MM.1S (cell line): ENCODE results near the gene MON1B.

Source experiments
- EZH2 ChIP-seq: fragments of 300-600 bp; sonication (generic); optimal IDR thresholded peaks from 2 replicates; pipeline ENCODE3; 2017; ENCODE audit warnings: low read depth, mild to moderate bottlenecking, antibody characterized with exemption, low read length, mixed read lengths
- EZH2phosphoT487 ChIP-seq: fragments of 300-600 bp; sonication (generic); IDR thresholded peaks from 2 replicates; pipeline ENCODE4 v1.6.1; 2018; ENCODE audit warnings: antibody characterized with exemption, low read length
- TF ChIP-seq, protein P1 (sequence below): fragments of 300-600 bp; sonication (generic); IDR thresholded peaks from 2 replicates; pipeline ENCODE4 v1.5.1; 2016; ENCODE audit warnings: antibody characterized with exemption, low read length, mixed read lengths

DNA sequence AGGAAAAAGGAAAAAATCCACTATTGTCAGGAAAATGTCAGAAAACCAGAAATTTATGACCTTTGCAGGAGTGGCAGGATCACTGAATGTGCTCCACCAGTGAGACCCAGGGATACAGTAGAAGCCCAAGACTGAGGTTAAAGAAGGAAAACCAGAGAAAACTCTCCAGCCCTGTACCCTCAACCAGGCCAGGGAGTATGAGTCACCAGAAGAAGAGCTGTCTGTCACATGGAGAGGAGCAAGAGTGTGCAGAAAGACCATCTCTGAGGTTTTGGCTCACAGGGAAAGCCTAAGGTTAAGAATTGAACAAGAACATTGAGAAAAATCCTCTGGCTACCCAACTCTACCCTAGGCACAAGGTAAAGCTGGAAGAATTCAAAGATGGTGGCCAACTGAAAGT is 47.6 kb upstream of the MON1B start:
- TF ChIP-seq, protein P1, sequence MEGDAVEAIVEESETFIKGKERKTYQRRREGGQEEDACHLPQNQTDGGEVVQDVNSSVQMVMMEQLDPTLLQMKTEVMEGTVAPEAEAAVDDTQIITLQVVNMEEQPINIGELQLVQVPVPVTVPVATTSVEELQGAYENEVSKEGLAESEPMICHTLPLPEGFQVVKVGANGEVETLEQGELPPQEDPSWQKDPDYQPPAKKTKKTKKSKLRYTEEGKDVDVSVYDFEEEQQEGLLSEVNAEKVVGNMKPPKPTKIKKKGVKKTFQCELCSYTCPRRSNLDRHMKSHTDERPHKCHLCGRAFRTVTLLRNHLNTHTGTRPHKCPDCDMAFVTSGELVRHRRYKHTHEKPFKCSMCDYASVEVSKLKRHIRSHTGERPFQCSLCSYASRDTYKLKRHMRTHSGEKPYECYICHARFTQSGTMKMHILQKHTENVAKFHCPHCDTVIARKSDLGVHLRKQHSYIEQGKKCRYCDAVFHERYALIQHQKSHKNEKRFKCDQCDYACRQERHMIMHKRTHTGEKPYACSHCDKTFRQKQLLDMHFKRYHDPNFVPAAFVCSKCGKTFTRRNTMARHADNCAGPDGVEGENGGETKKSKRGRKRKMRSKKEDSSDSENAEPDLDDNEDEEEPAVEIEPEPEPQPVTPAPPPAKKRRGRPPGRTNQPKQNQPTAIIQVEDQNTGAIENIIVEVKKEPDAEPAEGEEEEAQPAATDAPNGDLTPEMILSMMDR, result no peak
- TF ChIP-seq EZH2phosphoT487, result no peak
- no peak for TF ChIP-seq EZH2
